Neural crest cell (in vitro differentiated cells): Measurements from ENCODE around the gene CSNK1D. TPM values are rescaled to one million over a fixed set of nuclear protein-coding genes. Genes with fewer than 3 reads are reported as not detected.
A peak's percentile ranks its signal among the peaks of the same experiment; 100 is the strongest.

ENCODE experiments used
- DNase-seq: peaks from one replicate; pipeline ENCODE4 v3.0.0; 2021; ENCODE audit warnings: low read depth, mixed read lengths, low spot score
- H3K27ac Mint-ChIP-seq: one replicate; pipeline ENCODE4 v1.8.0; 2021; ENCODE audit warnings: mild to moderate bottlenecking, mixed read lengths; ENCODE audit not compliant: unreplicated experiment
- H3K27me3 Mint-ChIP-seq: 2 replicates; pipeline ENCODE4 v1.8.0; 2021; ENCODE audit warnings: low read depth, mild to moderate bottlenecking, mixed read lengths
- H3K36me3 Mint-ChIP-seq: 2 replicates; pipeline ENCODE4 v1.8.0; 2021; ENCODE audit warnings: low read depth, mild to moderate bottlenecking, mixed read lengths
- H3K4me1 Mint-ChIP-seq: 2 replicates; pipeline ENCODE4 v1.8.0; 2021; ENCODE audit warnings: mixed read lengths
- H3K4me3 Mint-ChIP-seq: one replicate; pipeline ENCODE4 v1.8.0; 2021; ENCODE audit warnings: mild to moderate bottlenecking, mixed read lengths
- H3K9me3 Mint-ChIP-seq: 2 replicates; pipeline ENCODE4 v1.8.0; 2021; ENCODE audit warnings: mixed read lengths
- CTCF ChIP-seq: fragments of 200-600 bp; sonication (generic); conservative IDR thresholded peaks from 2 replicates; pipeline ENCODE4 v1.5.0; 2021; ENCODE audit warnings: antibody characterized with exemption, mild to moderate bottlenecking
- total RNA-seq: library from RNA; stranded (reverse); gene quantifications from 2 replicates; pipeline ENCODE4 v1.2.1, GENCODE V29; 2021

Gene CSNK1D
- total RNA-seq, 1 donor from 2014 or later: 165 TPM

GRCh38 chr17:82248815-82249674, 24.5 kb downstream of the CSNK1D start:
- H3K4me1 Mint-ChIP-seq: no peaks in the 10 kb centered on the region
- H3K27me3 Mint-ChIP-seq: no peaks in the 10 kb centered on the region
- no peak overlapping the region for H3K4me3 Mint-ChIP-seq
- DNase-seq: no peak
- H3K27ac Mint-ChIP-seq: no peak overlapping the region
- peaks cover 25% of the 10 kb centered on the region for H3K36me3 Mint-ChIP-seq
- H3K9me3 Mint-ChIP-seq: no peaks in the 10 kb centered on the region
- no peak for TF ChIP-seq CTCF

GRCh38 chr17:82247856-82248671, 25.4 kb downstream of the CSNK1D start:
- H3K27ac Mint-ChIP-seq: peak overlapping the region; percentile 5
- DNase-seq: no peak
- TF ChIP-seq CTCF: no peak
- H3K36me3 Mint-ChIP-seq: peaks cover 26% of the 10 kb centered on the region
- no peak overlapping the region for H3K4me3 Mint-ChIP-seq
- no peaks in the 10 kb centered on the region for H3K4me1 Mint-ChIP-seq
- no peaks in the 10 kb centered on the region for H3K27me3 Mint-ChIP-seq
- no peaks in the 10 kb centered on the region for H3K9me3 Mint-ChIP-seq

GRCh38 chr17:82247182-82247823, 26.2 kb downstream of the CSNK1D start:
- H3K4me3 Mint-ChIP-seq: no peak overlapping the region
- H3K36me3 Mint-ChIP-seq: peaks cover 19% of the 10 kb centered on the region
- H3K27ac Mint-ChIP-seq: no peak overlapping the region
- H3K4me1 Mint-ChIP-seq: no peaks in the 10 kb centered on the region
- no peak for TF ChIP-seq CTCF
- H3K27me3 Mint-ChIP-seq: no peaks in the 10 kb centered on the region
- DNase-seq: no peak
- H3K9me3 Mint-ChIP-seq: no peaks in the 10 kb centered on the region

- H3K36me3 Mint-ChIP-seq: peaks cover 15% of the 10 kb centered on the region
Observed at GRCh38 chr17:82246365-82247181, 26.9 kb downstream of the CSNK1D start.

More at GRCh38 chr17:82246365-82247181, 26.9 kb downstream of the CSNK1D start:
- no peak overlapping the region for H3K4me3 Mint-ChIP-seq
- no peaks in the 10 kb centered on the region for H3K4me1 Mint-ChIP-seq
- H3K9me3 Mint-ChIP-seq: no peaks in the 10 kb centered on the region
- no peak for TF ChIP-seq CTCF
- H3K27me3 Mint-ChIP-seq: no peaks in the 10 kb centered on the region
- DNase-seq: no peak
- H3K27ac Mint-ChIP-seq: no peak overlapping the region
